ENCODE data around the gene FLNC.

The FLNC gene

GRCh38 chr7:128827248-128827958 is 2.8 kb upstream of the FLNC start:
- in situ Hi-C loops (cut with HindIII; ENCODE audit: low pct_ligation_motif_present, low pct_unique_long_range_greater_than_20kb, low sequenced_read_pairs), result no loop called here
- DNase-seq, result peak; percentile 87

GRCh38 chr7:128827971-128828711 is 2.1 kb upstream of the FLNC start:
- DNase-seq, result peak; percentile 81
- in situ Hi-C loops (cut with HindIII; ENCODE audit: low pct_ligation_motif_present, low pct_unique_long_range_greater_than_20kb, low sequenced_read_pairs), result no loop called here

DNA sequence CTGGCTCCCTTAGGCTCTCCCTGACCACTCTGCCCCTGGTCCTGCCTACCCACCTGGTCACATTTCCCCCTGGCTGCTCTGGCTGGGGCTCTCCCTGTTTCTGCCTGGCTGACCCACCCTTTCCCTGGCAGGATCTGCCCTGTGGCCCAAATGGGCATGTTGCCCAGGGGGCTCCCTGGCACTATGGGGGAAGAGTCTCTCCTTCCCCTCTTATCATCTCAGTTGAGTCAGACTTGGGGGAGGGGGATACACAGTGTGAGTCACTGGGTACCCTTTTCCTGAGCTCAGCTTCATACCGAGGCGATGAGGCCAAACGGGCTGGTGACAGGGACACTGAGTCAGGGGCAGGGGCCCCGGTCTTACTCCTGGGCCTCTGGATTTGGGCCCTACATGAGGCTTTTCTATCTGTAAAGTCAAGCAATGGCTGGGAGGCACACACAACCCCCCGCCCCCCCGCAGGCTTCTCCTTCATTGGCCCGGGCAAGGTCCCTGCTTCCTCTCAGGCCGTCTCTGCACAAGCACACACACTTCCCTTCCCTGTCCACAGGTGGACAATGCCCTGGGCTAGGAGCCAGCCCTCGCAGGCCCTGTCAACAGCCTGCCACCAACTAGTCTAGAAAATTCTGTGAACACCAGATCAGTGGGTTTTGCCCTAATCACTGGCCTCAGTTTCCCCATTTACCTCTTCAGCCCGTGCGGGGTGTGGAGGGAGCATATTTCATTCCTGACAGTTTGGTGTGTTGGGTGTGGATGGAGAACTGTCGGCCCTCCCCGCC is 627 bp upstream of the FLNC start:
- peak; percentile 84 for DNase-seq
- in situ Hi-C loops (cut with HindIII; ENCODE audit: low pct_ligation_motif_present, low pct_unique_long_range_greater_than_20kb, low sequenced_read_pairs), result no loop called here

DNA sequence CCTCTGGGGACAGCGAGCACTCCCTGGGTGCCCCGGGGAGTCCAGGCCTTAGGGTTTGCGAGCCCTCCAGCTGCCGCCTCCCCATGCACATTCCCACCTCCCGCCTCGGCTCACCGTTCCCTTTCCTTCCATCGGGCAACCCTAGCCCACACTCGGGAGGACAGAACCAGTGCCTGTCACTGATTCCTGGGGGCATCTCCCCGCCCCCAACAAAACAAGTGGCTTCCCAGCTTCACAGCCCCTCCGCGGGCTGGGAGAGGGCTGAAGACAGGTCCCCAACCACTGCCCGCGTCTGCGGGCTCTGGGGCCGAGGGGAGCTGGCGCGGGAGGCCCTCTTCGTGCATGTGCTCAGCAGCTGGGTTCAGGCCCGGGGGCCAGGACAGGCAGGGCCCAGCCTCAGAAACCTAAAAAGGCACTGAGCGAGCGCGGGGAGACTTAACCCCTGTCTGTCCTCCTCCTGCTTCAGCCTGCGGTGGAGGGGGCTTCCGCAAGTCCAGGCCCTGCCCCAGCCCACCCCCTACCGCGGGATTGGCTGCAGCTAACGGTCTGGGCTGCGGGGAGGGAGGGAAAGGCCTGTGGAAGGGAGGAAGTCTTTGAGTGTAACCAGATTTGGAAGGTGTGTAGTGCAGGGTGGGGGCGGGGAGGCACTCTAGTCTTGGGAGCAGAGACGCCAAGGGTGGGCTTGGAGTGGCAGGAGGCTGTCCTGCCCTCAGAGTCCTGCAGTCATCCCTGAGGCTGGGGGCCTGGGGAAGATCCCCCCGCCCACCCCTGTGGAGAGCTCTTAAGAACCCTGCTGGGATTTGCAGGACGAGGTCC is 1.2 kb downstream of the FLNC start:
- in situ Hi-C loops (cut with HindIII; ENCODE audit: low pct_ligation_motif_present, low pct_unique_long_range_greater_than_20kb, low sequenced_read_pairs), result no loop called here
- DNase-seq, result no peak

GRCh38 chr7:128831994-128832879 is 2.0 kb downstream of the FLNC start:
- in situ Hi-C loops (cut with HindIII; ENCODE audit: low pct_ligation_motif_present, low pct_unique_long_range_greater_than_20kb, low sequenced_read_pairs), result no loop called here
- no peak for DNase-seq

GRCh38 chr7:128832880-128833147 is 2.6 kb downstream of the FLNC start:
- DNase-seq, result no peak
- in situ Hi-C loops (cut with HindIII; ENCODE audit: low pct_ligation_motif_present, low pct_unique_long_range_greater_than_20kb, low sequenced_read_pairs), result no loop called here

DNA sequence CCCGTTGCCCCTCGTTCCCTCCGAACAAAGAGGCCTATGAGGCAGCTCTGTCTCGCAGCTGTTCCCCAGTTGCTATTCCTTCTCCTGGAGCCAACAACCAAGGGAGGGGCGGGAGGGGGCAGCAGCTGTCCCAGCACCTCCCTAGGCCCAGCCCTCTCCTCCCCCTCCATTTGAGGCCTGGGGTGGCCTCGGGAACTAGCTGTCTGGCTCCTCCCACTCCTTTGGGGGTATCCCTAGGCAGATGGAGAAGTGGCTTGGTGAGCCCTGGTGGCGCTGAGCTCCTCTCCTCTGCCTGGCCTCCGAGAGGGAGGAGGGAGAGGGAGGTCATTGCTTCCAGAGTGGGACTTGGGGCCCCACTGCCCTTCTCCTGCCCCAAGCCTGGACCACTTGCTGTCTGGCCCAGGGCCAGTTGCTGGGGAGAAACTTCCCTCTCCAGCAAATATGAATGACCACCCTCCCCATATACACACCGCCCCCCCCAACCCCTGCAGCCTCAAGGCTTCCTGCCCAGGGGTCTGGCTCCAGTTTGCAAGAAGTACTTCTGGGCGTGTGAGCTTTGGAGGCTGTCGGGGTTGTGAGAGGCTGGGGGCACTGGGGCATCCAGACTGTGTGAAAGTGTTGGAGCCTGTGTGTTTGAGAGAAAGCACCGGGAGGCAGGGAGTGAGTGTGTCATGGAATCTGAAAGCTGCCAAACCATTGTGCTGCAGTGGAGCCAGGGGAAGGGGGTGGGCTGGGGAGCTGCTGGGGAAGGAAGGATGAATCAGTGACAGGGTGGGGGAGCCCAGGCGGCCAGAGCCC is 3.1 kb downstream of the FLNC start:
- in situ Hi-C loops (cut with HindIII; ENCODE audit: low pct_ligation_motif_present, low pct_unique_long_range_greater_than_20kb, low sequenced_read_pairs), result no loop called here
- peak; percentile 45 for DNase-seq

DNA sequence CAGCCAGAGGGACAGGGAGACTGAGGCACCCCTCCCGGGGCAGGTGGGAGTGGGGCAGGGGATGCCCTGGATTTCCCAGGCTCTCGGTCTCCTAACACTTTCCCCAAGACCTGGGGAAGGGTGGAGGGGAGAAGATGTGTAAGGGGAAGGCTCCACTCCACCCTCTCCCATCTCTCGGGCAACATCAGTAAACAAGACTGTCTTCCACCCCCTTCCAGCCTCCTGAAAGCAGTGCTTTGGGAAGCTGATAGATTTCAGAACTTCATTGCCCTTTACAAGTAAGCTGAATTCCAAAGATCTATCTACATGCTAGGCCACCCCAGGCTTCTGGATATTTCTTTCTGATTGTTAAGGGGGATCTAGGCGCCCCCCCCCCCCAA is 3.7 kb downstream of the FLNC start:
- DNase-seq, result no peak

DNA sequence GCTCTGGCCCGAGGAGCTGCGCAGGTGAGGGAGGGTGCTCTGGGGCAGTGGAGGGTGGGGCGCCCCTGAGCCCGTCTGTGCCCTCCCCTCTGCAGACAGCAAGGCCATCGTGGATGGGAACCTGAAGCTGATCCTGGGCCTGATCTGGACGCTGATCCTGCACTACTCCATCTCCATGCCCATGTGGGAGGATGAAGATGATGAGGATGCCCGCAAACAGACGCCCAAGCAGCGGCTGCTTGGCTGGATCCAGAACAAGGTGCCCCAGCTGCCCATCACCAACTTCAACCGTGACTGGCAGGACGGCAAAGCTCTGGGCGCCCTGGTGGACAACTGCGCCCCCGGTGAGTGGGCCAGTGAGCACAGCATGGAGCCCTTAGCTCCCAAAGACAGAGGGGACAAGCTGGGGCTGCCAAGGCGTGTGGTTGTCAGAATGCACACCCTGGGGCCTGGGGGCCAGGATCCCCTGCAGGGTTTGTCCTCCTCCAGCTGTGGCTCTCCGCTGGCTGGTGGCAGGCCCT is 5.1 kb downstream of the FLNC start:
- in situ Hi-C loops (cut with HindIII; ENCODE audit: low pct_ligation_motif_present, low pct_unique_long_range_greater_than_20kb, low sequenced_read_pairs), result no loop called here

More for the DNA sequence above, 3.7 kb downstream of the FLNC start:
- in situ Hi-C loops (cut with HindIII; ENCODE audit: low pct_ligation_motif_present, low pct_unique_long_range_greater_than_20kb, low sequenced_read_pairs), result no loop called here

GRCh38 chr7:128835790-128836641 is 5.8 kb downstream of the FLNC start:
- in situ Hi-C loops (cut with HindIII; ENCODE audit: low pct_ligation_motif_present, low pct_unique_long_range_greater_than_20kb, low sequenced_read_pairs), result no loop called here

More for the DNA sequence above, 5.1 kb downstream of the FLNC start:
- DNase-seq, result no peak

DNA sequence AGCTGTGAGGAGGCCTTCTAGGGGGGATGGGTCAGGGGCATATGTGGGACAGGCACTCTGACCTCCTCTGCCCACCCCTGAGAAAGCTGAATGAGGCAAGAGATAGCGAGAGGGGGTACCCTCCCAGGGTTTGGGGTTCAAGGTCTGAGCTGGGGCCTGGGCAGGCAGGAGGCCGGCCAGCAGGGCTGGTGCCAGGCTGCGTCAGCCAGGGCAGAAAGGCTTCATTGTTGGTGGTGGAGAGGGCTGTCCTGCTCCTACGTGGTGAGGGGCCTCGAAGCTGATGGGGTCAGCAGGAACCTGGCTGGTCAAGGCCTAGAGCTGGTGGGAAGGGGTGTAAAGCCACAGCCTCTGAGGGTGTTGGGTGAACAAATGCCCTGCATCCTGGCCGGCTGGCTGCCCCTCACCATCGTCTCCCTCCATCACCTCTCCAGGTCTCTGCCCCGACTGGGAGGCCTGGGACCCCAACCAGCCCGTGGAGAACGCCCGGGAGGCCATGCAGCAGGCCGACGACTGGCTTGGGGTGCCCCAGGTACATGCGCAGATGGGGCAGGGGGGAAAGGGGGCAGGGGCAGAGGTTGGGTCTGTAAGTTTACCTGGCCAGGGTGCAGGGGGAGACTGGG is 6.6 kb downstream of the FLNC start:
- in situ Hi-C loops (cut with HindIII; ENCODE audit: low pct_ligation_motif_present, low pct_unique_long_range_greater_than_20kb, low sequenced_read_pairs), result no loop called here
- no peak for DNase-seq

More at GRCh38 chr7:128835790-128836641, 5.8 kb downstream of the FLNC start:
- DNase-seq, result no peak

GRCh38 chr7:128837521-128837921 is 7.3 kb downstream of the FLNC start:
- in situ Hi-C loops (cut with HindIII; ENCODE audit: low pct_ligation_motif_present, low pct_unique_long_range_greater_than_20kb, low sequenced_read_pairs), result no loop called here
- no peak for DNase-seq

DNA sequence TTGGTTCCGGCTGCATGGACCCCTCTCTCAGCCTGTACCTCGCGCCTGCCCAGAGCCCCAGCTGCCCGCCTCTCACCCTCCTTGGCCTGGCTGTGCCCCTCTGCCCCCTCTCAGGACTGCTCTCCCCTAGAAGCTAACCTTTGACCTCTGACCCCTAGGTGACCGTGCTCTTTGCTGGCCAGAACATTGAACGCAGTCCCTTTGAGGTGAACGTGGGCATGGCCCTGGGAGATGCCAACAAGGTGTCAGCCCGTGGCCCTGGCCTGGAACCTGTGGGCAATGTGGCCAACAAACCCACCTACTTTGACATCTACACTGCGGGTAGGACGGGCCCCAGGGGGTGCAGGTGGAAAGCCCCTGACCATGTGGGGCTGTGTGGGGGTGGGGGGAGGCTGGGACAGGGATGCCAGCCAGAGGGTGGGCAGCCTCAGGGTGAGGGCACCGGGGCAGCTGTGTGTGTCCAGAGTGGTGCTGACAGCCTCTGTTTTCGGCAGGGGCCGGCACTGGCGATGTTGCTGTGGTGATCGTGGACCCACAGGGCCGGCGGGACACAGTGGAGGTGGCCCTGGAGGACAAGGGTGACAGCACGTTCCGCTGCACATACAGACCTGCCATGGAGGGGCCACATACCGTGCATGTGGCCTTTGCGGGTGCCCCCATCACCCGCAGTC is 8.0 kb downstream of the FLNC start:
- no peak for DNase-seq
- in situ Hi-C loops (cut with HindIII; ENCODE audit: low pct_ligation_motif_present, low pct_unique_long_range_greater_than_20kb, low sequenced_read_pairs), result no loop called here

DNA sequence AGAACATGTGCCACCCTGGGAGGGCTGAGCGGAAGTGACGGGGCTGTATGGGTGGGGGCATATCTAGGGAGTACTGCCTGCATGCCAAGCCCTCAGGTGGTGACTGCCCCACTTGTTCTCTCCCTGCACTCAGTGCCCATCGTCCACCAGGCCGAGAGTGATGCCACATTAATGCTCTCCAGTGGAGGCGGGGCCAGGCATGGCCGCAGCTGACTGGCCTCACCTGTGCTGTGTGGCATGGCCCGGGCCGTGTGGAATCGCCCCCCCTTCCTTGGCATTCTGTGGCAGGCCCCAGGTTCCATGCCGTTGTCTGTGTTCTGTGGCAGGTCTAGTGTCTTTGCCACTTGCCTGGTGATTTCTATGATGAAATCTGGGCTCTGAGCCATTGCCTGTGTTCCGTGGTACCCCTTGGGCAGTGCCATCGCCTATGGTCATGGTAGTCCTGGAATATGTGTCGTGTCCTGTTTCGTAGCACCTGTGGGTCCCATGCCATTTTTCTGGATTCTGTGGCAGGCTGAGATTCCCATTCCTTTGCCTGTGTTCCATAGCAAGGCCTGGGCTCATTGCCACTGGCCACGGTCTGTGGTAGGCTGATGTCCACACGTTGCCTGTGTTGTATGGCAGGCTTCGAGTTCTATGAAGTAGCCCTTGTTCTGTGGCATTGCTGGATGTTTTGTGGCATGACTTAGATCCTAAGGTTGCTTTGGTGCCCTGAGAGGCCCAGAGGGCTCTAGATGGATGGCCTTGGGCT is 8.9 kb downstream of the FLNC start:
- in situ Hi-C loops (cut with HindIII; ENCODE audit: low pct_ligation_motif_present, low pct_unique_long_range_greater_than_20kb, low sequenced_read_pairs), result no loop called here
- DNase-seq, result no peak

DNA sequence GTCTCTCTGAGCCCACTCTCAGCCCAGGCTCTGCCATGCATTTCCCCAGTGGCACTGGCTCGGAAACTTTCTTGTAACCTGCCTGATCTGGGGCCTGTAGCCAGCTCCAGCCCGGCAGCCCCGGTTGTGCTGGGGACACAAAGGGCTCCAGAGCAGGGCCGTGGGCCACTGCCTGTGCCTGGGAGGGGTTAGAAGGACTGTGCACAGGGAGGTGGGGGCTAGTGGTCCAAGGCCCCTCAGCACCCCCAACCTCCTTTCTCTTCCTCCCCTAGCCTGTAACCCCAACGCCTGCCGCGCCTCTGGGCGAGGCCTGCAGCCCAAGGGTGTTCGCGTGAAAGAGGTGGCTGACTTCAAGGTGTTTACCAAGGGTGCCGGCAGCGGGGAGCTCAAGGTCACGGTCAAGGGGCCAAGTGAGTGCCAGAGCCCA is 9.6 kb downstream of the FLNC start:
- DNase-seq, result no peak
- in situ Hi-C loops (cut with HindIII; ENCODE audit: low pct_ligation_motif_present, low pct_unique_long_range_greater_than_20kb, low sequenced_read_pairs), result no loop called here
